Left hindlimb (tissue), 1 donor: ENCODE data around the gene IGSF21.

Source experiments
- DNase-seq: peaks from one replicate; pipeline ENCODE4 v3.0.0-alpha.2; 2018

IGSF21 gene

DNA sequence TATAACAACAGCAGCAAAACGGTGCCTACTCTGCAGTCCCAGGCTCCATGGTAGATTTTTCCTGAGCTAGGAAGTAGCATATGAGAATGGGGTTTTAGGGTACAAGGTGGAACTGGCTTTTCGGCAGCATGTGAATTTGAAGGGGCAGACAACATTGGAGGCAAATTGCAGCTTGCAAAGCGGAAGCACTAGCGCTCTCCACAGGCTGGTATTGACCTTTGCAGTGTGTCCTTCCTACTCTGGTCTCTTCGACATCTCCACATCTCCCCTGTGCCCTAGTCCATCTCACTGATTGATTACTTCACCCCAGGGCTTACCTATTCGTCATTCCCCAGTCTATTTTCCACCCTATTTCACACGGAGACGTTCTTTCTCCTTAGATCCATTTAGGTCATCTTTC is 13.0 kb downstream of the IGSF21 start:
- no peak for DNase-seq

DNA sequence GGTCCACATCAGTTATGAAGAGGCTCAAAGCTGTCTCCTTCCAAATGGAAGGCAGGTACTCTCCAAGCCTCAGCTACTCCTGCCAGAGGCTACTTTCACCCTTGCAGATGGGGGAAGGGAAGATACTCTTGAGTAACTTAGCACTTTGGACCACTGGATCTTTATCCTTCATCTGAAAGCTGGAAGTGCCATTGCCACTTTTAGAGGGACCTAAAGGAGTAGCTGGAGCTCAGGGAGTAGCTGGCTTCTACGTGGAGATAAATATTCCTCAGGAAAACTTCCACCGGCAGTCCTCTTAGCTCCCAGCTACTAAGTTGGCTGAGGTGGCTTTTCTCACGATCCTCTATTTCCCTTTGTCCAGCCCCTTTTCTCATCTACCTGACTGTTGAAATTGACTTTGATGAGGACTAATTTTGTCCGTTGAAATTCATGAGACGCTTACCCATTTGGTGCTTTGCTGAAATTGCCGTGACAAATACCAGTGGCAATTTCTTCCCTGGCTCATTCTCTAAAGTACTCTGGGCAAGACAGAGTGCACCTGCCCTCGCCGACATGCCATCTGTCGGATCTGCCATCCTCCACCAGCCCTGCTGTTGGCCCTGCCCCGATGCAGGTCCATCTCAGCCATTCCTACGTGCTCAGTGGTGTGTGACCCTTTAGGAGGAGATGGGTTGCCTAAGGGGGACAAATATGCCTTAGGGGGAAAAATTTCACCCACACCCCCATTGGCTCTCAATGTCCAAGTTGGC is 13.6 kb downstream of the IGSF21 start:
- no peak for DNase-seq

DNA sequence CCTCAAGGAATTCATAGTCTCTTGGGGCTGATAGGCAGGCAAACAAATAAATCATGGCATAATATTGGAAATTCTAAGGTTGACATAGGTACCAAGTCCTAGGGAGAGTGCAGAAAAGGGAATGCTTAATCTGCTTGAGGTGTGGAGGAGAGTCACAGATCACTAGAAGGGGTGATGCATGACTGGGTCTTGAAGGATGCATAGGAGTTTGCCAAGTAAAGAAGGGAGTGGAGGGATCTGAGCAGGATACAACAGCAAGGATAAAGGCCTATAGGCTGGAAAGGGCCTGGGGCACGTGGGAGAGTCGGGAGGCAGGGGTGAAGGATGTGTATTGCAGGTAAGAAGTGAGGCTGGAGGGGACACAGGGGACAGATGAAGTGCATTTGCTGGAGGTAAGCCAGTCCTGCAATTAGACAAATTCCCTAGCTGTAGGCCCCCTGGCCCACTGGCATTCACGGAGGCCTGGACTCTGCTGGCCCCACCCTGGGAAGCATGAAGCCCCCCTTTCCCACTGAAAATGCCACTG is 15.9 kb downstream of the IGSF21 start:
- no peak for DNase-seq

DNA sequence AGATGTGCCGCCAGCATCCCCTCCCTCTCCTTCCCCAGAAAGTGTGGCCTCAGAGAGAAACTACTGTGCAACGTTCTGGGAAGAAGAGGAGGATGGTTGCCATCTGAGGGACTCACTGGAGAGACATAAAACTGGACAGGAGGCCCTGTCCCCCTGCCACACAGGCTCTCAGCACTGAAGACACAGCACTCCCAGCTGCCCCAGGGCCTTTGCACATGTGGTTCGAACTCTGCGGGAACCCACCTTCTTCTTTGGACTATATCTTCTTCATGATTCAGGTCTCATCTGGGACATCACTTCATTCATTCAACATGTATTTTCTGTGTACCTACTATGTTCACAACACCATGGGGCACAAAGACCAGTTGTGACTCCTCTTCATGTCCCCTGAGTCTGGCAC is 17.4 kb downstream of the IGSF21 start:
- DNase-seq = no peak

DNA sequence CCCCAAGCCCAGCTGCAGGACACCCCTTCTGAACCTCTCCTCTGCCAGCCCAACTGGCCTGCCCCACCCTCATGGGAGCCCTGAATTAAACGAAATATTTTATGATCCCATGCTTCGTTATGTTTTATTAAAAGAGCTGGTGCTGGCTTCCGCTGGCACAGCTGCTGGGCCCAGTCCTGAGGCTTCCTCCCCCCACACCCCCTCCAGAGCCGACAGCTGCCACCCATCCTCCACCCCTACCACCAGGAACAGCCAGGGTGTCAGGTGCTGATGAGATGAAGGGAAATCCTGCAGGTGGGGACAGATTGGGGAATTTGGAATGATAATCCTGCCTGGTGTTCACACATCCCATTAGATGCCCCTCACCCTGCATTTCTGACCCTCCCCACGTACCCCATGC is 19.0 kb downstream of the IGSF21 start:
- no peak for DNase-seq

DNA sequence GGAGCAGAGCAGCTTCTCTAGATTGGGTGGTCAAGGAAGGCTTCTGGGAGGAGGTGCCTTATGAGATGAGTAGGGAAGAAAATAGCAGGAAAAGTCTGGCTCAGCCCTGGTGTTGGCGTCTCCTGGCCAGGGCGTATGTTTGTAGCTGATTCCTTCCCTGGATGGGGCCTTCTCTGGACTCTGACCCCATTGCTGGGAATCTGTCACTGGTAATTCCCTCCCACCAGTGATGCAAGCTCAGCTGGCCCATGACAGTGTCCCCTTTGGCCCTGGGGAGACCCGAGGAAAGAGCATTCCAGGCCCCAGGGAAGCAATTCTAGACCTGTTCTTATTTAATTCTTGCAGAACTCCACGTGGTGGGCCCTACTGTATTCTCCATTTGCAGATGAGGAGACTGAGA is 20.7 kb downstream of the IGSF21 start:
- DNase-seq = no peak

DNA sequence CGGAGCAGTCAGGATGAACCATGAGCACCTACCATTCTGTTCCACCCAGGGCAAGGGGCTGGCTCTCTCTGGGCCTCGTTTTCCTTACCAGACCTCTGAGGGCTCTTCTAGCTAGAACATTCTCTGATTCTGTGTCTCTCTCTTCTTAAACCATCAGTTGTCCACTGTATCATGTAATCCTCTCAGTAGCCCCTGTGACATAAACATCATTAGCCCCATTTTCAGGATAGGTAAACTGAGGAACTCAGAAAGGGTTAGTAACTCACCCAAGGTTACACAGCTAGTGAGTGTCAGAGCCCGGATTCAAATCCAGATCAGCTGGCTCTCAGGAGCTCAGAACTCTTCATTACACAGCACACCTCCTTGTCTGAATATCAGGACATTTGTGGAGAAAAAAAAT is 22.8 kb downstream of the IGSF21 start:
- DNase-seq = no peak

DNA sequence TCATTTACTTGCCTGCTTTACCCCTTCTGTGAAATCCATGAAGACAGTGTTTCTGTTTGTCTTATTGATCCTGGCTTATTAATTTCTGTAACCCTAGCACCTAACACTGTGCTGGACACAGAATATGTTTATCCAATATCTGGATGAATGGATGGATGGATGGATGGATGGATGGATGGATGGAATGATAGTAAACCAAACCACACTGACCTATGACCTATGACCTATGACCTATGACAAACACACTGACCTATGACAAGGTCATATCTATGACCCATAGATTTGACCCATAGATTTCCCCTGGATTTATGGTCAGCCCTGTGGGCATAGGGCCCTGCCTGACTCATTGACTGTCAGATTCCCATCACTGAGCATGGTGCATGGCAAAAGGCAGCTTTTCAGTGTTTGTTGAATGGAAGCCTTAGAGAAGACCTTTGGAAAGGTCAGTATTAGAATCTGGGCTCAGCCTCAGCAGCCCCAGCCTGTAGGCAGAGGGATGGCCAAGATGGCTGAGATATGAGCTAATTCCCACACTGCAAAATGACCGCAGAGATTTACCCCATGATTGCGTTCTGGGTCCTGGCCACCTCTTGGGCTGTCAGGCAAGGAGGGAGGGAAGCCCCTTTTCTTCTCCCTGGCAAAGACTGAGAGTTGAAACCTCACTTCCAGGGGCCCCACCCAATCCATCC is 24.6 kb downstream of the IGSF21 start:
- DNase-seq = no peak

DNA sequence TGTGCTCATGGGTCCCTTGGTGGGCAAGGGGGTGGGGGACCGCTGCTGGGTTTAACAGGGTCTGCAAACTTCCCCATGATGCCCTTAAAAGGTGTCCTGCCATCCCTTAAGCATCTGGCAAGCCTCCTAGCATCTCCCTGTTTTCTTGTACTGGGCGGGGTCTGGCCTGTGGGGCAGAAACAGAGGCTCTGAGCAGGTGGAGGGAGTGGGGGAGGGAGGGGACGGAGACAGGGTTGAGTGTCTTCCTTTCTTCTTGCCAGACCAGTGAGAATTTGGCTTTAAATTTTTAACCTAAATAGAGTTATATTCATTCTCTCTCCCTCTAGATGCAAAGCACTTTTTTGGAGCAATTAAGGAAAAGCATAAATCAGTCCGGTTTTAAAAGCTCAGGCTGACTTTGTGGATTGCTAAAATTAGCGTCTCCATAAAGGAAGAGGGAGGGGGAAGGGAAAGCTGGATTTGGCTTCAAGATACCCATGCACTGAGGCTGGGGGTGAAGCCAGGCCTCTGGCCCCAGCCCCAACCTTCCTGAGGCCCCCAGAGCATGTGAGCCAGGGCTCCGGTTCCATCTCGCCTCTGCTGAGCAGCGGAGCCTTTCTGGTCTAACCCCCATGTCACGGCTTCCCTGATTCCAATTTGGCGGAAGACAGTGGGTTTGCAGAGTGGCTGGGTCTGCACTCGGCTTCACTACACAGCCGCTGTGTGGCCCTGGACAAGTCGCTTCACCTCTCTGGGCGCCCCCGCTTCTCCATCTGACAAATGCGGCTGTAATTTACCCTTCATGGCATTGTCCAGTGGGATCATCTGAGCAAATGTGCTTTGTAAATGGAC is 25.3 kb downstream of the IGSF21 start:
- DNase-seq = no peak

DNA sequence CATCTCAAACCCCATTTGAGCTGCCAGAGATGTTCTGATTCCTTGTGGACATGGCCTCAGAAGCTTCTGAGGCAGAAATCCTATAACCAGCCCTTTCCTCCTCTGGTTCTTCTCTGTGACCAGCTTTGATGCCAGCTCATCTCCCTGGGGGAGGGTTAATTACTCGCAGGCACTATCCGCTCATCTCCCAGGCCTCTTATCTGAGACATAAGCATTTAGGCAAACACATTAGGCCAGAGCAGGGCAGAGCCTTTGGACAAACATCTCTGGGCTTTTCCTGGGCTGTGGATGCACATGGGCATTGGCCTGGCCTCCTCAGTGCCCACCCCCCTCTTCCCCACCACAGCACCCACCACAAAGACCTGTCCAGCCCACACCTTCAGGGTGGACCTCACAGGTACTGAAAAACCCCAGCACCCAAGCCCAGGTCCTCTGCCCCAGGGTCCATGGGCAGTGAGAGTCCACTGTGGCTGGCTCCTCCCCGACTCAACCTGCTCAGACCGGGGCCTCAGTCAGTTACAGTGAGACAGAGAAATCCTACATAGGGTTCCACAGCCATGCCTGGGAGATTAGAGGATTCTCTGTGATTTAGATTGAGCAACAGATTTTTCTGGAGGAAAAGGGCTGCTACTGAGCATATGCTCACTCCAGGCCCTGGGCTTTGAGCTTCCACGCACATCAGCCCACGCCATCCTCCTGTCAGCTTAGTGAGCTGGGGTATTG is 26.9 kb downstream of the IGSF21 start:
- DNase-seq = no peak

DNA sequence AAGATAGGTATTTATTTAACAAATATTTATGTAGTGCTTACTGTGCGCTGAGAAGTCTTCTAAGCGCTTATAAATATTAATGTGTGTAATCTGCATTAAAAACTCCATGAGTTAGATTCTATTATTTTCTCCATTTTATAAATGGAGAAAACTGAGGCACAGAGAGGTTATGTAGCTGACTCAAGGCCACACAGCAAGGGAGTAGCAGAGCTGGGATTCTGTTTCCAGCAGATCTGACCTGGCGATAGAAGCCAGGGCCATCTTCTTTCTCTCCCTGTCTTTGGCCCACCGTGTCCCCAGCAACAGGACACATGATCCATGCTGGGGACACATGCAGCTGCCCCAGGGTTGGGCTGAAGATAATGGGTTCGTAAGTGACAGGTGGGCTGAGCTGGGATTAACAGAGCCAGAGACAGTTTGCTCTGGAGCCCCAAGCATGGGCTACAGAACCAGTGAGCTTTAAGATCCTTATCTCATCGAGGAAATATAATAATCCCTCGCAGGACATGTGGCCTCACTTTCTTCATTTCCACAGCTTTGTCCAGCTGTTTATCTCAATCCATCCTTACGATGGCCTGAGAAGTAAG is 30.3 kb downstream of the IGSF21 start:
- no peak for DNase-seq

DNA sequence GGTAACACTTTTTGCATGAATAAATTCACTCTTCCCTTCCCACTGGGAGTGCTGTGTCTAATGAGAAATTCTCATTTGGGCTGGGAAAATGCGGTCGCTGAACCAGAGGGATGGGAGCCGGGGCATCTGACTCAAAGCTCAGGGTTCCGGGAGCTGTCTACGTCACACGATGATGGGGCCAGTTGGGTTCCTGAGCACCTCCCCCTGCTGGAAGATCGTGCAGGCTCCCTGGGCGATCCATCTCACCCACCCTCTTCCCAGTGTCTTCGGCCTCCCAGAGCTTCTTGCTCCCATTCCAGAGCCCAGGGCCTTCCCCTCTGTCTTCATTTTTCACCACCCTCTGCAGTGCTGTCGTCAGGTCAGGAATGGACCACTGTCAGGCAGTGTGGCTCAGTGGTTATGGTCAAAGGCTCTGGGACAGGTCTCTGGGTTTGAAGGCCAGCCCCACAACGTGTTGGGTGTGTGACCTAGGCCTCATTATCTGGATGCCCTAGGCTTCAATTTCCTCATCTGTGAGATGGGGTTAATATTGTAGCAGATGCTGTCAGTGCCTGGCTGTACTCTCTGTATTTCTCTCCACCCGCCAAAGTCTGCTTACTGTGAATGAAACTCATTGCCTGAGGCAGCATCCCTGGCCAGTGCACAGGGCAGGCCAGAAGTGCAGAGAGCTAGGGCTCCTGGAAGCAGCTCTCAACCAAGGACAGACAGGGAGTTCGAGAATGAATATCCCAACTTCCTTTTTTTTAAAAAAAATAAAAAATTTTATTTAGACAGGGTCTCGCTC is 31.8 kb downstream of the IGSF21 start:
- DNase-seq = no peak

DNA sequence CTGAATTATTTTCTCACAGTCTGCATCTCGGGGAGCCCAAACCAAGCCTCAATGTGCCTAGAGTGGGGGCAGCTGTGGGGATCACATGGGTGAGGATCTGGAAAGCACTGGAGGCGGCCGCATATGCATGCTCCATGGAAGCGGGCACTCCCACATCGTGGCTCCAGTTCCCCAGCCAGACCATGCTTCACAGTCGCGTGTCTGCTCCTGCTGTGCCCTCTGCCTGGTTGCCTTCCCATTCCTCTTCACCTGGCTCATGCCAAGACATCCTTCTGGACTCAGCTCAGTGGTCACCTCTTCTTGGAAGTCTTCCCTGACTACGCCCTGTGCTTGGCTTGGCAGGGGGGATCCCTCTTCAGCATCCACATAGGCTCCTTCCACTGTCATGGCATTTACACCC is 32.8 kb downstream of the IGSF21 start:
- DNase-seq = no peak

DNA sequence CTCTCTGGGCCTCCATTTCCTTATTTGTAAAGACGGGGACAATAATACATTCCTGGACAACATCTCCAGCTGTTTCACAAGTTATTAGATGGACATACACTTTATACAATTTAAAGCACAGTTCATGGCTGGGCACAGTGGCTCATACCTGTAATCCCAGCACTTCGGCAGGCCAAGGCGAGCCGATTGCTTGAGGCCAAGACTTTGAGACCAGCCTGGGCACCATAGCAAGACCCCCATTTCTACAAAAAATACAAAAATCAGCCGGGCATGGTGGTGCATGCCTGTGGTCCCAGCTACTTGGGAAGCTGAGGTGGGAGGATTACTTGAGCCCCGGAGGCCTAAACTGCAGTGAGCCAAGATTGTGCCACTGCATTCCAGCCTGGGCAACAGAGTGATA is 34.1 kb downstream of the IGSF21 start:
- DNase-seq = no peak

DNA sequence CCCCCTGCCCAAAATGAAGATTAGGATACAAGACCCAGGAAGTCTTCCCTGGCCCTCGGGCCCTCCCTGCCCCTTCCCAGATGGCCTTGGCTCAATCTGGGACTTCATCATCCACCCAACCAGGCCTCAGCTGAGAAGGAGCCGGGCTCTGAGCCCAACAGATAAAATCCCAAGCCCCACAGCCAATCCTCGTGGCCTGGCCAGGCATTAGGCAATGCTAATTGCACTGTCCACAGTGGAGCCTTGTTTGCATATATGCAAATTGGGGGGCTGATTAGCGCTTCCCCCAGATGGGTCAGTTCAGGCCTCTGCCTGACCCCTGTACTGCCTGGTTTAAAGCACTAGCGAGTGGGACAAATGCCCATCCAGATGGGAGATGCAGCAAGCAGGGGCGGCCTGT is 34.9 kb downstream of the IGSF21 start:
- DNase-seq = no peak

DNA sequence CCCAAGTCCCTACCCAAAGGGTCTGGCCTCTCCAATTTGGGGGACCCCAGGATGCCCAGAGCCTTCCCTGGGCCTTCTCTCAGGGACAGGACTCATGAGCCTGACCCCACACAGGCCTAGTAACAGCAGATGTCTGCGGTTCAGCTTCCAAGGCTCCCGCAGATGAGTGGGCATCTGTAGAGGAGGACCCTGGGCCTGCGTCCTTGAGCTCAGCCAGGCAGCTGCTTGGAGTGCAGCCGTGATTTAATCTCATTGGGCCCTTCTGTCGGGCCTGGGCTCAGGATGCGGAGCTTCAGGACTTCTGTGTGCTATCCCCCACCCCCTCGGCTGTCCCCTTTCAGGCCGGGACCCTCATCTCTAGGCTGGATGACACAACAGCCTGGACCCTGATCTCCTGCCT is 35.4 kb downstream of the IGSF21 start:
- no peak for DNase-seq

DNA sequence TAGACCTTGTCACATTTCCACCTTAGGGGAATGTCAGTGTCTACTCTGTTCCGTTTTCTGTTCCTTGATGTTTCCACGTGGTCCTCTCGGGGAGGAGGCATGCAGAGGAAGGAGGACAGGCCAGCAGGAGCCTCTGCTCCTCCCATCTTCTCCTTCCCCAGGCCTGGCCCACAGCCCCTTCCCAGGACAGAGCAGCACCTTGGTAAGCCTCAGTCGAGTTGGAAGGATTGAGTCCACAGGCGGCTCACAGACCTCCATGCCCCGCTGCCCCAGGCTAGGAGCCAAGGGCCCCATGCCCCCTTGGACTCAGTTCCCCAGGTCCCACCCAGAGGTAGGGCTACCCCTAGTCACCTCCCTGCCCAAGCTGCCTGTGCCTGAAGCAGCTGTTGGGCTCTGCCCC is 36.5 kb downstream of the IGSF21 start:
- no peak for DNase-seq

DNA sequence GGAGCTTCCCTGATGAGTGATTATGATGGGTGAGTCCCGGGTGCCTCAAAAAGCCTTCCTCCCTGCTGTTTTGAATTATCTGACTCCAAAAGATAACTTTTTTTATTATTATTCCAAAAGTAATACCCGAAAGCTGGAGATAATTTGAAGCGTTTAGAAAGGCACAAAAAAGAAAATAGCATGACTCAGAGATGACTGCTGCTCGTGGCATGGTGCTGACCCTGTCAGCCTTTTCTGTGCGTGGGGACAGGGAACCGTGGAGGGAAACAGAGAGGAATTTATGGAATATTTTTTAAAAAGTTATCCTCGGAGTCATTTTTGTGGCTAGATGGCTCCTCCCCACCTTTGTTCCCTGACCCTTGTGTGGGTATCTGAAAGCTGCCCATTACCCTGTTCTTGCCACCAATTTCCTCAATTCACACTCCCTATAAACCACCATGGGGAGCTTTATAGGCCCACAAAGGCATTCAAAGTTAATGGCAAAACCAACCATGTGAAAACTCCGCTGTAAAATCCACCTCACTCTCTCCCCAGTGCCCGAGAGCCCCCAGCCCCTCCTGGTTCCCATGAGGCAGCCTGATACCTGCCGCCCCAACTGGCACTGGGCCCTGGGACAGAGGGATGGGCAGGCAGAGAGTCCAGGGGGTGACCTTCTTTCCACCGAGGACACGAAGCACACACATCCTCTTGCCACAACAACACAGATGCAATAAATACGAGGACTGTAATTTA is 37.5 kb downstream of the IGSF21 start:
- no peak for DNase-seq

DNA sequence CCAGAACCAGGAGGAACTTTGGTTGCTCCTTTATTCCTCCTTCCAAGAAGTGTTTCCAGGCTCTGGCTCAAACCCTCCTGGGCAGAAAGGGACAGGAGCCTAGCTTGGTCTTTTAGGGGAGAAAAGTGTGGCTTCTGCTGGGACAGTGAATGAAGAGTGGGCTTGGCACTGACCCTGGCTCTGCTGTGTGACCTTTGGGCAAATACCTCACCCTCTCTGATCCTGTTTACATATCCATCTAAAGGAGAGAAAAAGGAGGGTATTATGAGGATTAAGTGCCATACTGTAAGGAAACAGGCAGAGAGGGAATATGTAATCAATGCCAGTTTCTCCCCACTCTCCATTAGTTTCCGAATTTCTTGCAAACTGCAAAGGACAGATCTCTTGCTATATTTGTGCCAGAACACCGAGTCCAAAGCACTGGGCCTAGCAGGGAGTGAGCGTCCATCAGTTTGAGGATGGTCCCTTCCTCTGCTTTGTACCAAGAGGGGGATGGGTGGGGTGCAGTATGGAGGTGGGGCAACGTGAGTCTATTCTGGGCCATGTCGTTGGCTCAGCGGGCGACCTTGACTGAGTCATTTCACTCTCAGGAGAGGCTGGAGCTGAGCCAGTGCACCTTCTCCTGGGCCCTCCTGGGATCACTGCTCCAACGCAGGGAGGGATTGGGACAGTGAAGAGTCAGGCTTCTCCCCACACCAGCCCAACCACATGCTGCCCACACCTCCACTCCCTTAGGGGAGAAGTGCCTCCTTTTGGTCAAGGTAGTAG is 38.4 kb downstream of the IGSF21 start:
- no peak for DNase-seq

DNA sequence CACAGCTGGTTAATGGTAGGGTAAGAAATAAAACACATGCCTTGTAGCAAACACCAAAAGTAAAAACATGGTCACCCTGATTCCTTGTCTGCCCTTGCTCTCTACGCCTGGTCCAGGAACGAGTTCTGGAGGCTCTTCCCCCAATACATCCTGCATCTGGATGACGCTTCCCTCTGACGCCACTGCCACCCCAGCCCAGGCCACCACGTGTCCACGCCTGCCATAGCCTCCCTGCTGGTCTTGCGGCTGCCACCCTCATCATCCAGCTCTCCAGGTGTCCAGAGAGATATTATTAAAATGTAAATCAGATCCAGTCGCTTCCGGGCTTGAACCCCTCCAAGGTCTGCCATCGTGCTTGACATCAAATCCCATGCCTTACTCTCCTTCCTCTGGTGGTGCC is 39.3 kb downstream of the IGSF21 start:
- no peak for DNase-seq
